Measurements from ENCODE around the gene SVIL.

Gene SVIL

GRCh38 chr10:29420744-29421143, 214.0 kb downstream of the SVIL start:
- no peak for DNase-seq (ENCODE audit: low read depth, low spot score)

DNA sequence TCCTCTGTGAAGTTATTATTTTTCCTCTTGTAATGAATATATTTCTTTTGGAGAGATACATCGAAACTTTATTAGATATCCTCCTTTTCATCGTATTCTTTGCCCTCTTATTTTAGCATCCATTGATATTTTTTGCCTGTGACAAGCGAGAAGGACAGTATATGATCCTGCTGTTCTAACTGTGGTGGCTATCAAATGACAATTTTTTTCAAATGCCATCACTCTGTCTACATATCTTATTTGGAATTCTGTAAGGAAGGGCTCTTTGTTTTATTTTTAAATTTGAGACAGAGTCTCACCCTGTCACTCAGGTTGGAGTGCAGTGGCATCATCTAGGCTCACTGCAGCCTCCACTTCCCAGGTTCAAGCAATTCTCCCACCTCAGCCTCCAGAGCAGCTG, 217.4 kb downstream of the SVIL start:
- no peak for DNase-seq (ENCODE audit: low read depth, low spot score)

DNA sequence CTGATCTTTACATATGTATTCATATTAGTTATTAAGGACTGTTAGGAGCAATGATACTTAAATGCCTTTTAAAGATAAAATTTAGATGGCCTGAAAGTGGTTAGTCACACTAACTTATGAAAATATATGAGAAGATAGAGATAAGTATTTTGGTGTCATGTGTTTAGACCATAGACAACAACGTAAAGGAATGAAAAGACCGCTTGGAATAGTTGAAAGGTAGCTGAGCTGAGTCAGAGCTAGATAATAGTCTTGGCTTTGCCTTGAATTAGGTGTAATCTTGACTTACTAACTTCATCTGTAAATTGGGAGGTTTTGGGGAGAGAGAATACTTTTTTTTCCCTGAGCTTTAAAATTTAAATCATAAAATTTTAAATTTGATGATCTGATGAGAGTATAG, 218.9 kb downstream of the SVIL start:
- no peak for DNase-seq (ENCODE audit: low read depth, low spot score)

GRCh38 chr10:29414501-29414900, 220.3 kb downstream of the SVIL start:
- DNase-seq (ENCODE audit: low read depth, low spot score): no peak

DNA sequence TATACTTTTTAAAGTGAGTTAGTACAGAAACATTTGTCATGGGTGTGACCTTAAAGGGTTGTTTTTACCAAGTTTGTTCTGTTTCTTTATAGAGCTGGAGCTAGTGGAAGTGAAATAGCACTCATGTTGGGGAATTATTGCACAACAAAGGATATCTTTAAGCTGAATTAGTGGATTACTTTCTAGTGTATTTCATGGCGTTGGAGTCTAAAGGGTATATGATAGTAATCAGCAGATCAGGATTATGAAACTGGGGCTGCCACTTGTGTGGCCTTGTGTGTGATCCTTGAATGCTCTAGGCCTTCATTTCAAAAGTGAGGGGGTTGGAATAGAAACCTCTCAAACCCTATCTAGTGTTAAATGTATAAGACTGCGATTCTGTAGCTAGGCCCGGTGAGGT, 222.3 kb downstream of the SVIL start:
- DNase-seq (ENCODE audit: low read depth, low spot score): no peak

DNA sequence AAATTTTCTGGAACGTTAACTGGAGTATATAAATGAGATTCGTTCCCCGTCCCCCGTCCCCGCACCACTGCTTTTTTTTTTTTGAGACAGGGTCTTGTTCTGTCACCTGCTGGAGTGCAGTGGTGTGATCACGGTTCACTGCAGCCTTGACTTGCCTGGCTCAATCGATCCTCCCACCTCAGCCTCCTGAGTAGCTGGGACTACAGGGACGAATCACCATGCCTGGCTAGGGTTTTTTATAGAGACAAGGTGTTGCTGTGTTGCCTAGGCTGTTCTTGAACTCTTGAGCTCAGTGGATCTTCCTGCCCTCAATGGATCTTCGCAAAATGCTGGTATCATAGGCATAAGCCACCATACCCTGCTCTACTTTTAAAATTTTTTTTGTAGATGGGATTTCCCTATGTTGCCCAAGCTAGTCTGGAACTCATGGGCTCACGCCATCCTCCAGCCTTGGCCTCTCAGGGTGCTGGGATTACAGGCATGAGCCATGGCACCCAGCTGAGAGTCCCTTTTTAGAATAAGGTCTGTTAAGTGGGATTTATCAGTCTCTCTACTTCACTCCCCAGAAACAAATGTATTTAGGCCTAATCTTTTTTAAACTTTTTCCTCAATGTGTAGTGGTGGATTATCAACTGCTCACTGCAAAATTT, 223.0 kb downstream of the SVIL start:
- DNase-seq (ENCODE audit: low read depth, low spot score): no peak

GRCh38 chr10:29409241-29410054, 225.3 kb downstream of the SVIL start:
- DNase-seq (ENCODE audit: low read depth, low spot score): peak; percentile 35

GRCh38 chr10:29408847-29409240, 225.9 kb downstream of the SVIL start:
- no peak for DNase-seq (ENCODE audit: low read depth, low spot score)

All from smooth muscle cell of the brain vasculature (primary cell).